Tibial nerve (tissue), 4 donors: ENCODE data around the gene MAST3. TPM values are rescaled to one million over a fixed set of nuclear protein-coding genes. Genes with fewer than 3 reads are reported as not detected.

Source experiments
- DNase-seq, 2 donors: peaks; one replicate each; pipeline ENCODE4 v3.0.0-alpha.2; 2019; ENCODE audit warnings: low spot score in 2 of 2
- H3K27ac ChIP-seq, 4 donors: fragments of 200-600 bp; sonication (generic) in 3 of 4; one replicate each; pipeline ENCODE4 v1.5.1; 2017 to 2019; ENCODE audit warnings: mild to moderate bottlenecking in 1 of 4
- H3K27me3 ChIP-seq, 2 donors: fragments of 200-600 bp; sonication (generic) in 1 of 2; one replicate each; pipeline versions ENCODE4 v1.5.1 to v1.6.0; 2017 to 2019
- H3K36me3 ChIP-seq, 3 donors: fragments of 200-600 bp; sonication (generic); one replicate each; pipeline ENCODE4 v1.5.1; 2018 to 2019
- H3K4me1 ChIP-seq, 4 donors: fragments of 200-600 bp; sonication (generic) in 3 of 4; one replicate each; pipeline ENCODE4 v1.5.1; 2017 to 2019
- H3K4me3 ChIP-seq, 4 donors: fragments of 200-600 bp; sonication (generic) in 3 of 4; one replicate each; pipeline ENCODE4 v1.5.1; 2017 to 2019; ENCODE audit warnings: mild to moderate bottlenecking in 1 of 4, moderate library complexity in 1 of 4
- H3K9me3 ChIP-seq, 4 donors: fragments of 200-600 bp; sonication (generic) in 3 of 4; one replicate each; pipeline ENCODE4 v1.5.1; 2017 to 2019
- CTCF ChIP-seq, 5 experiments: fragments of 200-600 bp in 3 of 5; fragments of 450-650 bp in 2 of 5; sonication (generic) in 3 of 5; IDR thresholded peaks; one replicate each; pipeline ENCODE4 v1.5.1; 2016 to 2019; ENCODE audit warnings: antibody characterized with exemption in 5 of 5, mild to moderate bottlenecking in 3 of 5, moderate library complexity in 2 of 5
- EP300 ChIP-seq, 2 donors: sonication (generic); formaldehyde crosslinking; IDR thresholded peaks; one replicate each; pipeline ENCODE4 v1.6.1; 2017; ENCODE audit warnings: antibody characterized with exemption in 2 of 2, mild to moderate bottlenecking in 1 of 2
- POLR2A ChIP-seq, 2 donors: fragments of 450-650 bp; IDR thresholded peaks; one replicate each; pipeline ENCODE4 v1.6.1; 2017; ENCODE audit warnings: antibody characterized with exemption in 2 of 2, mild to moderate bottlenecking in 2 of 2, moderate library complexity in 2 of 2
- WGBS, 2 donors: methylation state at CpG; one replicate each; pipeline ENCODE4 v1.1.5; 2018; 5-methylcytosine and 5-hydroxymethylcytosine counted together
- total RNA-seq, 4 donors: library from RNA; depleted of rRNA; stranded (reverse); fragments of >200 nt; gene quantifications; one replicate each; pipeline ENCODE4 v1.1.0, GENCODE V29; 2016

Gene MAST3
- total RNA-seq, 4 donors from 2014 or later, result 7.6 to 19.8 (median 10.0) TPM

- DNase-seq, result no peak
- TF ChIP-seq POLR2A (IDR thresholded peaks at IDR 0.05), result no peak
- no peak for TF ChIP-seq CTCF (IDR thresholded peaks at IDR 0.05)
- no peak for TF ChIP-seq EP300 (IDR thresholded peaks at IDR 0.05)
- WGBS, 2 donors, result 38 to 49% methylated on average over 17 to 27 of the region's 27 CpGs
- Histone ChIP-seq H3K9me3 (no peaks in the 10 kb centered on the region), H3K36me3 (peaks cover 0 to 41% (median 0%) of the 10 kb centered on the region in 3 donors), H3K4me3 (peak overlapping the region in 2 of 4 donors; percentile 4 to 30), H3K27me3 (no peaks in the 10 kb centered on the region), H3K4me1 (peaks cover 0 to 28% (median 14%) of the 10 kb centered on the region in 4 donors), H3K27ac (peak overlapping the region in 2 of 4 donors; percentile 60 to 95)
Observed at GRCh38 chr19:18194554-18195238, 97.1 kb downstream of the MAST3 start.

- WGBS, 2 donors, result 84 to 92% methylated on average over 7 of the region's 7 CpGs
- TF ChIP-seq CTCF (IDR thresholded peaks at IDR 0.05) (no peak), EP300 (IDR thresholded peaks at IDR 0.05) (no peak), POLR2A (IDR thresholded peaks at IDR 0.05) (no peak)
- no peak overlapping the region for H3K4me3 ChIP-seq
- peaks cover 0 to 53% (median 0%) of the 10 kb centered on the region in 3 donors for H3K36me3 ChIP-seq
- H3K9me3 ChIP-seq, result no peaks in the 10 kb centered on the region
- H3K27me3 ChIP-seq, result no peaks in the 10 kb centered on the region
- DNase-seq, result no peak
- peaks cover 0 to 27% (median 14%) of the 10 kb centered on the region in 4 donors for H3K4me1 ChIP-seq
- H3K27ac ChIP-seq, result no peak overlapping the region
Observed at GRCh38 chr19:18196511-18196845, 98.9 kb downstream of the MAST3 start.

- H3K4me3 ChIP-seq, result no peak overlapping the region
- 85 to 90% methylated on average over 18 of the region's 18 CpGs for WGBS, 2 donors
- H3K4me1 ChIP-seq, result peaks cover 0 to 19% (median 12%) of the 10 kb centered on the region in 4 donors
- H3K36me3 ChIP-seq, result peaks cover 0 to 56% (median 0%) of the 10 kb centered on the region in 3 donors
- H3K9me3 ChIP-seq, result no peaks in the 10 kb centered on the region
- H3K27me3 ChIP-seq, result no peaks in the 10 kb centered on the region
- no peak overlapping the region for H3K27ac ChIP-seq
- TF ChIP-seq POLR2A (IDR thresholded peaks at IDR 0.05), result no peak
- TF ChIP-seq EP300 (IDR thresholded peaks at IDR 0.05), result no peak
- no peak for TF ChIP-seq CTCF (IDR thresholded peaks at IDR 0.05)
- no peak for DNase-seq
Observed at GRCh38 chr19:18197306-18197705, 99.7 kb downstream of the MAST3 start.

GRCh38 chr19:18197941-18198340 lies 100.4 kb downstream of the MAST3 start:
- H3K4me3 ChIP-seq, result no peak overlapping the region
- H3K9me3 ChIP-seq, result no peaks in the 10 kb centered on the region
- no peak overlapping the region for H3K27ac ChIP-seq
- 78 to 80% methylated on average over 6 of the region's 6 CpGs for WGBS, 2 donors
- peaks cover 0 to 56% (median 0%) of the 10 kb centered on the region in 3 donors for H3K36me3 ChIP-seq
- peaks cover 0 to 24% (median 16%) of the 10 kb centered on the region in 4 donors for H3K4me1 ChIP-seq
- no peaks in the 10 kb centered on the region for H3K27me3 ChIP-seq
- TF ChIP-seq POLR2A (IDR thresholded peaks at IDR 0.05), result no peak
- no peak for TF ChIP-seq CTCF (IDR thresholded peaks at IDR 0.05)
- no peak for TF ChIP-seq EP300 (IDR thresholded peaks at IDR 0.05)
- DNase-seq, result no peak

GRCh38 chr19:18198374-18198773 lies 100.8 kb downstream of the MAST3 start:
- H3K4me1 ChIP-seq, result peaks cover 0 to 27% (median 19%) of the 10 kb centered on the region in 4 donors
- TF ChIP-seq EP300 (IDR thresholded peaks at IDR 0.05) (no peak), POLR2A (IDR thresholded peaks at IDR 0.05) (no peak), CTCF (IDR thresholded peaks at IDR 0.05) (no peak)
- WGBS, 2 donors, result 90% methylated on average over 6 of the region's 6 CpGs
- no peak overlapping the region for H3K27ac ChIP-seq
- no peak for DNase-seq
- H3K27me3 ChIP-seq, result no peaks in the 10 kb centered on the region
- no peak overlapping the region for H3K4me3 ChIP-seq
- H3K36me3 ChIP-seq, result peaks cover 0 to 56% (median 0%) of the 10 kb centered on the region in 3 donors
- H3K9me3 ChIP-seq, result no peaks in the 10 kb centered on the region
